HG03354 (cell line): ENCODE measurements around the gene OR7A10.

Experiments used
- ATAC-seq: cut with Tn5 transposase; IDR thresholded peaks from one replicate; pipeline ENCODE4 v1.9.1; 2021; ENCODE audit warnings: mild to moderate bottlenecking; ENCODE audit not compliant: unreplicated experiment, poor library complexity, severe bottlenecking

Gene OR7A10

DNA sequence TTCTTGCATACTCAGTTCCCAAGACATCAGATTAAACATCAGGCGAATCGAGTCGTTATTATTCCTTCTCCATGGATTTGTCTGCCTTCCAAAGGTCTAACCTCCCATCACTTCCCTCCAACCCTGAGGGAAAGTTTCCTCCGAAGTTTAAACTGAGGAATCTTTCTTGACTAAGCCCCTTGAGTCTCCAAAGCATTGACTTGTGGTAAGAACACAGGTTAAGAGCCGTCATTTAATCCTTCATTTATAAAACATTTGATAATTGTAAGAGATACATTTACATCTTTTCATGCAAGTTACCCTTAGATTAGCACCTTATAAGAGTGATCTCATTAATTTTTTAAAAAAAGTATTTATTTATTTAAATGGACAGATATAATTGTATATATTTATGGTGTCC lies at the start of gene OR7A10:
Gene OR7A10 (minus strand): TSS at position 101 of the 400 bp plus-strand sequence. CDS start 7,045 bp downstream, outside the sequence.
- no peak for ATAC-seq

DNA sequence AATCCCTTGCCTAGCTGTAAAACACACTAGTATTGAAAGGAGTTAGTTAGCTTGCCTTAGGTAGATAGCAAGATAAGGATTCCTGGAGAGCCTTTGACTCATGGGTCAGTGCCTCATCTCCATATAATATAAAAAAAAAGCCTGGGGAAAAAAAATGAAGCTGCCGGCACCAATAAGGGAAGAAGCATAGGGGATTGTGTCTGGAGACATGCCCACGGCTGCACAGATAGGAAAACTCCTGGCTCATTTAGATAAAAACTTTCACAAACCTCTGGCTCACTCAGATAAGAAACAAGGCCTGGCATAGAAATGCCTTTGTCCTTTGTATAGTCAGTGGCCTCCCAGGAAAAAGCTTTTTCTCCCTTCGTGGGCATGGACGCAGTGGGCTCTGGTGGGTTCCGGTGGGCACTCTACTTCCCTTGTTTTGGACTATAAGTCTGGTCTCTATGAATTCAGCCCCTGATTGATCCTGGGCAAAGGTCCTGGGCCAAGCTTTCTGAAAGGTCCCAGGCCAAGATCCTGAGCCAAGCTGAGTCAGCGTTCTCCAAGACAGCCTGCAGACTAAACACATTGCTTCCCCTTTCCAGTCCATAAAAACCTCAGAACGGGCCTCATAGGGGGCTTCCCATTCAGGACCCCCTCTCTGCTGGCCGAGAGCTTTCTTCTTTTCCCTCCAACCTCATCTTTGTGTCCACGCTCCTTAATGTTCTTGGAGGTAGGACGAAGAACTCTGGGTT lies 42.1 kb upstream of the OR7A10 start:
- no peak for ATAC-seq

DNA sequence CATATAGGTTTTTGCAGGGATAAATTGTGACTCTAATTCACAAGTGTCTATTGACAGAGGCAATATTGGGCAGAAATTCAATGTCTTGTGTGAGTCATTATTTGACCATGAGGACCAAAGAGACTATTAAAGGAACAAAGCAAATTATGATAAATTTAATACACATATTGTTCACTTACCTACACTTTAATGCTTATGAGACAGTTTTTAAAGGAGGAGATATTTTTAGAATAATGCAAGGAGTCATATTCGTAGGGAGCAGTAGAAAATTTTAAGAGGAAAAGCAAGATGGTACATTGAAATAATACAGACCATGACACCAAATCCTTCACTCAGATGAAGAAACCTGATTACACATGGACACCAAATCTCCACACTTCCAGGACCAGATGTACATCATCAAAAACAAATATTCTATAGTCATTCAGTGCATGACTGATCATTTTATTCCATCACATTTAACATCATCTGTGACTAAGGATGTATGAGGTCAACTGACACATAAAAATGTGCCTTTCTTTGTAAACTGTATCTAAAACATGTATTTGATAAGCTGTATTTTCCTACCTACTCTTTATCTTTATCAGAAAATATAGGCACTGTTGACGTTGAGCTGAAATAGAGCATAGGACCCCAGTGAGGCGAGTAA lies 41.4 kb upstream of the OR7A10 start:
- no peak for ATAC-seq

DNA sequence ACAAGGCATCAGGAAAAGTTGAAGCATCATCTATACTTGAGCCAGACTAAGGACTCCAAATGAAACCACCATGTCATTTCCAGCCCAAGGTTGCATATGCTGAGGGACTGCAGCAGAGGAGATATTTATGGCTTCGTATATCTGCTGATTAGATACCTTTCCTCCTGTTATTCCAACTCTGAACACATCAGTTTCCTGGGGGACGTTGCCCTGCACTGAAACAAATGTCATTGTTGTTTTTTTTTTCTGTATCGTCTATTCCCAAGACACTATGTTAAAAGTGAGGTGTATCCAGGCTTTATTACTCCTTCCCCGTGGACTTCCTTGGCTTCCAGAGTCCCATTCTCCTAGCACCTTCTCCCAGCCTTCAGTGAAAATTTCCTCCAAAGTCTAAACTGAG lies 37.3 kb upstream of the OR7A10 start, which contains the start of gene OR7A17:
Gene OR7A17 (minus strand): TSS at position 101 of the 400 bp plus-strand sequence. CDS start 4,777 bp downstream, outside the sequence.
- no peak for ATAC-seq

DNA sequence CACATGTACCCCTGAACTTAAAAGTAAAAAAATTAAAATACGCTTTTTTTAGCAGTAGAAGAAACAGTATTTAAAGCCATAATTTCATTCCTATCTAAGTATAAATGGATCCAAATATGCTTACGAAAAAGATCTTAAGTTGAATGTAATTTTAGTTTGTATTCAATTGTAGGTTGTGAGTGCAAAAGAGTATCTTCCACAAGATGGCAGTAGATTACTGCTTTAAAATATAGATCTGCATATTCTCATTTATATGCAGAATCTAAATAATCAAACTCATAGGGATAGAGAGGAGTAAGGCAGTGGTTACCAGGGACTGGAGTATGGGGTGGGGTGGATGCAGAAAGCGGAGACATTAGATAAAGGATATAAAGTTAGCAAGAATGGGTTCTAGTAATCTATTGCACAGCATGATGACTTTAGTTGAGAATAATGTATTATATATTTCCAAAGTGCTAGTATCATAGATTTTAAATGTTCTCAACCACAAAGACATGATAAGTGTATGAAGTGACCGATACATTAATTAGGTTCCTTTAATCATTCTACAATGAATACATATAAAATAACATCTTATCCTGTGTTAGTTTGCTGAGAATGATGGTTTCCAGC lies 23.0 kb upstream of the OR7A10 start:
- no peak for ATAC-seq

DNA sequence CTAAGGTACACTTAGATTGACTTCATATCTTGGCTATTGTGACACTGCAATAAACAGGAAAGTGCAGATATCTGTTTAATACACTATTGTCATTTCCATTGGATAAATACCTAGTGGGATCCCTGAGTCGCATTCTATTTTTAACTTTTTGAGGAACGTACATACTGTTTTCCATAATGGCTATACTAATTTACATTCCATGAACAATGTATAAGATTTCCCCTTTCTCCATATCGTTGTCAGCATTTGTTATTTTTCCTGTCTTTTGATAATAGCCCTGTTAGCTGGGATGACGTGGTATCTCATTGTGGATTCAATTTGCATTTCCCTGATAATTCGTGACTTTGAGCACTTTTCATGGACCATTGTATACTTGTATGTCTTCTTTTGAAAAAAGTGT lies 19.8 kb upstream of the OR7A10 start:
- ATAC-seq = no peak

DNA sequence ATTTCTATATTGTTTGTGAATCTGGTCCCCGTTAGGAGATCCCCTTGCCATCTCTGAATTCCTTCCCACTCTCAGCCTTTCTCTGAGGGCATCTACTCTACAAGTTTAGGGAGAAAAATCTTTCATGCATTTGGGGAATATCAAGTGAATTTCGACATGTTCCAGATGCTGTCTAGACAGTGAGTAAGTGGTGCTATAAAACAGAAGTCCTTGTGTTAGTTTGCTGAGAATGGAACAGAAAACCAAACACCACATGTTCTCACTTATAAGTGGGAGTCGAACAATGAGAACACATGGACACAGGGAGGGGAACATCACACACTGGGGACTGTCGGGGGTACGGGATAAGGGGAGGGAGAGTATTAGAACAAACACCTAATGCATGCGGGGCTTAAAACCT lies 5.1 kb downstream of the OR7A10 start:
- ATAC-seq = no peak

DNA sequence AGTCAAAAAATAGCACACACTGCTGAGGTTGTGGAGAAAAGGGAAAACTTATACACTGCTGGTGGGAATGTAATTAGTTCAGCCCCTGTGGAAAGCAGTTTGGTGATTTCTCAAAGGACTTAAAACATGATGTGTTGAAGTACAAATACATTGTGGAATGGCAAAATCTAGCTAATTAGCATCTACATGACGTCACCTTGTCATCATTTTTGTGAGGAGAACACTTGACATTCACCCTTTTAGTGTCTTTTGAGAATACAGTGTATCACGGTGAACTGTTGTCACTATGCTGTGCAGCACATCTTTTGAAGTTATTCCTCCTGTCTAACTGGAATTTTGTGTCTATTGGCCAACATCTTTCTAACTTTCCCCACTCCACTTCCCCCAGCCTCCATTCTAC lies 5.6 kb downstream of the OR7A10 start:
- ATAC-seq = no peak

DNA sequence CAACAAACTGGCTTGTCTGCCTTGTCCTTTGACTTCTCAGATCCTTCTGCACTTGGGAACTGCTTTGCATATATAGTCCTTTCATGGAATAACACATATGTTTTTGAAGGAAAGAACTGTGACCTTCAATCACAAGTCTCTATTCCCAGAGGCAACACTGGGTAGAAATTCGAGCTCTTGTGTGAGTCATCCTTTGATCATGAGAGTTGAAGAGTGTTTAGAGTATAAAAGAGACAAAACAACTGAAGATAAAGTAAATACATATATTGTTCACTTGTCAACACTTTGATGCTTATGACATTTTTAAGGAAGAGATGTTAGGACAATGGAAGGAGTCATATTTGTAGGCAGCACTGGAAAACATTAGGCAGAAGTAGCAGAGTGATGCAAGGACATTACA lies 8.5 kb downstream of the OR7A10 start:
- no peak for ATAC-seq

DNA sequence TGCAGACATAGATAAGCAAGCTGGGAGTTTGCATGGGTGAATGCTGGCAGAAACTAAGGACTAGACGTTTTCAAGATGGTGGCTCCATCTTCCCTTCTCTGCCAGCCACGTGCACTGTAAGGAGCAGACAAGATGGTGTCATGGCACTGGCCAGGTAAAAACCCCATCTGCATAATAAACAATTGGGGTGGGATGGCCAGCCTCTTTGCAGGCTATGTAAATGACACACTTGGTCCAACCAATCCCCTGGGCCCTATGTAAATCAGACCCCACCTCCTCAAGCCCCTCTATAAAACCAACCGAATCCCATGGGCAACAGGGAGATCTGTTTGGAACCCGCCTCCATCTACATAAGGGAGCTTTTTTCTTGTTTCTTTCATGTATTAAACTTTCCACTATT lies 11.3 kb downstream of the OR7A10 start:
- no peak for ATAC-seq

DNA sequence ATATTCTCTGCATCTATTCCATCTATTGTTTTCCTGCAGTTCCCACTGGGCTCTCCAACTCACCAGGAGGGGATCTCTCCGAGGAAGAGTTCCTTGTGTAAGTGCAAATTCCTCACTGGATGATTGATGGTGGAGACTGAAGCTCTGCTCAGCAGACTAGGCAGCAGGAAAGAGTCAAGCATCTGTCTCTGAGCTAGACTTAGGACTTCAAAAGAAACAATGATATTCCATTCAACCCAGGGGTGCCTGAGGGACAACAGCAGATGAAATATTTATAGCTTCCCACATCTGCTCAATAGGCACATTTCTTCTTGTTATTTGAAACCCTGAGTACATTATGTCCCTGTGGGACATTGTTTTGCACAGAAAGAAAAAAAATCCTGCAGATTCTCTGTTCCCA lies 13.7 kb downstream of the OR7A10 start, which contains the start of the genes OR7A5 and OR7C1:
Gene OR7A5 (minus strand): TSS at position 175 of the 400 bp plus-strand sequence. CDS start 6,944 bp downstream, outside the sequence.
Gene OR7C1 (minus strand): TSS at position 175 of the 400 bp plus-strand sequence. CDS start 35,049 bp downstream, outside the sequence.
- no peak for ATAC-seq

DNA sequence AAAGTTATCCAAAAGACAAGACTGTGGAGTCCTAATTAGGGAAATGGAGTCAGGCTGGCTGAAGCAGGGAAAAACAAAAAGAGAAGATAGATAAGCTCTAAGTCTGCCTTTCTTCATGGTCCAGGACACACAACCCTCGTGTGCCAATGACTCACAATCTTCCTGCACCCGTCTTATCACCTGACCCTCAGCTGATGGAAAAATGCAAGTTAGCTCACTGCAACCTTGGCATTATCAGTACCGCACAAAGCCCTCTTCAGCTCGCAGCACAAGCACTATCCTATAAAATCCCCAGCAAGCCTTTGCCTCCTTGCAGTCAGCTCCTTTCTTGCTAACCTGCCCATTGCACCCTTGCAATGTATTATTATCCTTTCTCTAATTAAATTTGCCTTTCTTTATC lies 18.0 kb downstream of the OR7A10 start:
- ATAC-seq = no peak

DNA sequence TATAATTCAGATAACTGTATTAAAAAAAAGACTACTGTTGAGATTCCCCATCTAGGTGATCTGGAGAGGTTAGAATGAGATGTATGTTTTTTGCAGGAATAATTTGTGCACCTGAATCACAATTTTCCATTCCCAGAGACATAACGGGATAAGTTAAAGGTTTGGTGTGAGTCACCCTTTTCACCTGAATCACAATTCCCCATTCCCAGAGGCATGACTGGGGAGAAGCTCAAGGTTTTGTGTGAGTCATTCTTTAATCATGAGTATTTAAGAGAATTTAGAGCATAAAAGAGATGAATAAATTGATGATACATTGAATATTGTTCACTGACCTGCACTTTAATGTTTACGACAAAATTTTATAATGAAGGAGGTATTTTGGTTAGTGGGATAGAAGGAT lies 22.7 kb downstream of the OR7A10 start:
- no peak for ATAC-seq

DNA sequence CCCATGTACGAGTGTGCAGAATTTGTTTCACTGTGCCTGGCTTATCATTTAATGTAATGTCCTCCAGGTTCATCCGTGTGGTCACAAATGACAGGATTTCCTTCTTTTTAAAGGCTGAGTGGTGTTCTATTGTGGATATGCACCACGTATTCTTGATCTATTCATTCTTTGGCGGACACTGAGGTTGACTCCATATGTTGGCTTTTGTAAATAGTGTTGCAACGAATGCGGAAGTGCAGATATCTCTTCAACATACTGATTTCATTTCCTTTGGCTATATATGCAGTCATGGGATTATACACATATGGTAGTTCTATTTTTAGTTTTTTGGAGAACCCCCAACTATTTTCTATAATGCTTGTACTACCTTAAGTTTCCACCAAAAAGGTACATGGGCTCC lies 26.8 kb downstream of the OR7A10 start:
- no peak for ATAC-seq

DNA sequence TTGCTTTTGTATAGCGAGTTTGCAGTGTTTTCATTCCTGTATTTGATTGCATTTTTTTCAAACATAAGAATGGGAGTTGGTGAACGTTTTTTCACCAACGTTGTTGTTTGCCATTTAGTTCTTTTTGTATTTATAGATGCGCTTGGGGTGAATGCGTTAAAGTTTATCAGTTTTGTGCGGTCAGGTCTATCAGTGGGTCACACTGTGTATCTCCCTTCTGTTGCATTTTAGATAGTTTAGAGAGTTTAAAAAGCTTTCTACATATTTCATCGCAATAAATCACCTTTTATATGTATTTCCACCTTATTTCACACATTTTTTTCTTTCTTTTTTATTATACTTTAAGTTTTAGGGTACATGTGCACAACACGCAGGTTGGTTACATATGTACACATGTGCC lies 30.1 kb downstream of the OR7A10 start:
- no peak for ATAC-seq

DNA sequence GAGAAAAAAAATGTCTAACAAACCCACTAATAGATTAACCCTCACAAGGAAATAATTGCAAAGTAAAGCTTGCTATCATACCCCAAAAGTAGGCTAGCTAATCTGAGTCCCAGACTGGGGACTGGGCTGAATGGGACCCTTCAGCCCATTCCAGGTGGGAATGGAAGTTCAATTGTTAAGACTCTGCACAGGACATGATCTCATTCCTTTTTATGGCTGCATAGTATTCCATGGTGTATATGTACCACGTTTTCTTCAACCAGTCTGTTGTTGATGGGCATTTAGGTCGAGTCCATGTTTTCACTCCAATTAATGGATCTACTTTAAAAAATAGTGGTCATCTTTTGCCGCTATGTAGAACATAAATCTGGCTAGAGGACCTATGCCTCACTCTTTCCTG lies 31.7 kb downstream of the OR7A10 start:
- no peak for ATAC-seq

DNA sequence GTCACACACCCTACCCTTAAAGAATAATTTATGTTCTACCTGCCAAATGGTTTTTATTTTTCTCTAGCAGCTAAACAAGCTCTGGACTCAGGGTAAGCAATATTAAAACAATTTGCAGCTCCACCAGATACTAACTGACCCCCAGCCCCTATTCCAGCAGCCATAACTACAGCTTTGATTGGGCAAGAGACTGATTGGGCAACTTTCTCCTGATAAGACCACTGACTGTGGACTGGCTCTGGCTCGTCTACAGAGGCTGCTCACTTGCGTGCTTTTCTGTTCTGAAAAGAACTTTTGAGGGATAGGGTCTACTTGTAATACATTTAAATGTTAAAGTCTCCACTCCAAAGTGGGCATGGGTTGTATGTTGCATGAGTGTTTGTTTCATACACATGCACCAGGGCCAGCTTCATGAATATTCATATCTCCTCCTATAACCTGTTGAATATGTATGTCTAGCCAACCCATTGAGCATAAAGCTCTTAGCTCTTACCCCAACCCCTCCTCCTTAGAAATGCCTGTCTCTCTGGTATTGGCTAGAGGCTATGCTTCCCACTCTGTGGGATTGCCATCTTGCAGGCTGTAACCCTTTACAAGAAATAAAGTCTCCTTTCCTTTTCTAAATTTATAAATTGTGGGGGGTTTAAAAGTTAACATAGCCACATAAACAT lies 33.6 kb downstream of the OR7A10 start:
- no peak for ATAC-seq

DNA sequence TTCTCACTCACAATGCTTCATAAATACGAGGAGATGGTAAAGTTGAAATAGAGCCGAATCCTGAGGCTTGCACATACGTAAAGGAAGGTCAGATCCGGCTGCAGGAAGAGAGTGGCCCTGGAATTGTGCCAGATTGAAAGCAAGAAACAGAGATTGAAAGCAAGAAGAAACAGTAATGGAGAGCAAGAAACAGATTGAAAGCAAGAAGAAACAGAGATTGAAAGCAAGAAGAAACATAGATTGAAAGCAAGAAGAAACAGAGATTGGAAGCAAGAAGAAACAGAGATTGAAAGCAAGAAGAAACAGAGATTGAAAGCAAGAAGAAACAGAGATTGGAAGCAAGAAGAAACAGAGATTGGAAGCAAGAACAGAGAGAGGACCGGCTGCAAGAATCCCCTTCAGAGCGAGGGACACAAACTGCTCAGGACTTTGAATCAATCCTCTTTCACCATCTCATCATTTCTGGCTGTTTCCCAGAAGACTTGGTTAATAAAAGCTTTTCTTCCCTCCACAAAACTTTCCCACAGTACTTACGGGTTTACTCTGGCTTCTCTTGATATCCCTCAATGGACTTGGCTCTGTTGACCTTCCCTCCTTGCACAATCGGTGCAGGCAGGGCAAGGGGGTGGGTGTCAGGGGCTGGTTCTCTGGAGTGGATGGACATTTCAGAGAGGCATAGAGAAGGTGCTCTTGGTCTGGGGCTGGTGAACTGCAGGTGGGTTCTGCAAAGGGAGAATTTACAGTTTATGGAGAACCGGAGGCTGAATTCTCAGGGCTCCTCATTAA lies 39.3 kb downstream of the OR7A10 start:
- no peak for ATAC-seq

DNA sequence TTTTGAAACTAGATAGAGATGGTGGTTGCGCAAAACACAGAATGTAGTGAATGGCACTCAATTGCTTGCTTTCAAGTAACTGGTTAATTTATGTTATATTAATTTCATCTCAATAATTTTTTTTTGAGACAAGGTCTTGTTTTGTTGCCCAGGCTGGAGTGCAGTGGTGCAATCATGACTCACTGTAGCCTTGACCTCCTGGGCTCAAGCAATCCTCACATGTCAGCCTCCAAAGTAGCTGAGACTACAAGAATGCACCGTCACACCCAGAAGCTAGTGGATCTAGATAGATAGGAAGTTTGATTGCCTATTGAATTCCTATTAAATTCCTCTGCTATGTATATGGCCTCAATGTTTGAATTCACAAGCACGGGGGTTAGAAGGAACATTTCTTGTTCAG lies 44.0 kb downstream of the OR7A10 start:
- ATAC-seq = no peak
